Endometrium (tissue), 2 donors: ENCODE data around the gene NR2F2.

Source experiments
- FAIRE-seq: peaks from 2 replicates; lab custom pipeline; 2012; peaks lifted over from hg19 to GRCh38; lab: Jason Lieb, UNC
- donor health status: control.
- donor health status: control.

The NR2F2 gene

DNA sequence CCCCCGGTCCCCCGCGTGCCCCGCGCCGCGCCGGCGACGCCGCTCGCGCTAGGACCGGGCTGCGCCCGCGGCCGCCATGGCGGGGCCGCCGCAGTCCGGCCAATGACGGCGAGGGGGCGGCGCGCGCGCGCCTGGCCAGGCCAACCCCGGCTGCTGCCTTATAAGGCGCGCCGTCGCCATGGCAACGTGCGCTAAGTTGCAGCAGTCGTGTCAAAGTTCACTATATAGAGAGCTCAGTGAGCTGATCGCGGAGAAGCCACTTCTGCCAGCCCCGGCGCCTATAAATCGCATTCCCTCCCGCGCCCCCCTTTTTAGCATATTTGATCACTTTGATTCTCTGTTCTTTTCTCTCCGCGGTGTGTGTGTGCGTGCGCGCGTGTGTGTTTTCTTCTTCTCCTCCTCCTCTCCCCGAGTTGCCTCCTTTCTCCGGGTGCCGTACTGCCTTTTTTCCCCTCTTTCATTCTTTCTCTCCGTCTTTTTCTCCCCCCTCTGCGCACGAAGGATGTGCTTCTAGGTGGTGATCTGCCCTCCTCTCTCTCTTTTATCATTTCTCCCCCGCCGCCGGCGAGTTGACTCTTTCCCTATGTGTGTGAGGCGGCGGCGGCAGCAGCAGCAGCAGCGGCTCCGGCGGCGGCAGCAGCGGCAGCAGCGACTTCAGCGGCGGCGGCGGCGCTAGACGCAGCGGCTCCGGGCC lies at the start of gene NR2F2:
Gene NR2F2, plus strand, starts transcription at position 251 of the 694 bp plus-strand sequence. CDS start 1,406 bp downstream, outside the sequence.
- no peak for FAIRE-seq

DNA sequence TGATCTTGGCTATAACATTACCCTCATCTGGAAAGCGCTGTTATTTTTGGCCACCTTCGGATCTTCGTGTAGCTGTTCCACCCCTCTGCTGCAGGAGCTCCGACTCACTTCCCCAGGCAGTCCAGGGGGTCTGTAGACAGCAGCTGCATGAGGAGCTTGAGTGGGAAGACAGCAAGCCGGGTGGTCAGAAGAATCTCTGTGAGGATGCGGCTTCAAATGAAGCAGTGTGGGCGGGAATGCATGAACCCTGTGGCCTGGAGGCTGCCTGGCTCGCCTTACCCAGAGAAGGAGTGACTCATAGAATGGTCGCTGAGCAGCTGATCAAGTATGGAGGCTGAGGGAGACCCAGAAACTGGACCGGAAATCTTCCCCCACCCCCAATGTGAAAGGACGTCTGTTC lies 45.2 kb upstream of the NR2F2 start:
- FAIRE-seq = peak; percentile 98

DNA sequence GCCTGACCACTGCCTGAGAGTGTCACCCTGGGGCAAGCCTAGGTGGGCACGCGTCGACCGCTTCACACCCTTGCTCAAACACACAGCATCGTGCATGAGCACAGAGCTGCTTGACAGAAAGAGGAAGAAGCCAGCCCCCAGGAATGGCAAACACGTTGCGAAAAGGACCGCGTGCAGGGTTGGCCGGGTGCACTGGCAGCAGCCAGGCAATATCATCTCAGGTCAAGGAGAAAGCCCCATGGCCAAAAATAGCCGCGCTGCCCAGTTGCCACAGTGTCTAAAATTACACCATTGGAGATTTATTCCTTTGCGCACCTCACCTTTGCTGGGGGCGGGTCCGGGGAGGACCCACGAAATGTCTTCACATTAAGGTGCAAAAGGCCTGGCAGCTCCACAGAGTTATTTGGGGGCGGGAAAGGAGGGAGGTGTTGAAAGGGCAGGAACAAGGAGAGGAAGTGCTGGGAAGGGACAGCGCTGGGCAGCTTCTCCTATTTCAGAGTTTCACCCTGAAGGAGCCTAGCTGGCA lies 44.7 kb upstream of the NR2F2 start:
- no peak for FAIRE-seq

DNA sequence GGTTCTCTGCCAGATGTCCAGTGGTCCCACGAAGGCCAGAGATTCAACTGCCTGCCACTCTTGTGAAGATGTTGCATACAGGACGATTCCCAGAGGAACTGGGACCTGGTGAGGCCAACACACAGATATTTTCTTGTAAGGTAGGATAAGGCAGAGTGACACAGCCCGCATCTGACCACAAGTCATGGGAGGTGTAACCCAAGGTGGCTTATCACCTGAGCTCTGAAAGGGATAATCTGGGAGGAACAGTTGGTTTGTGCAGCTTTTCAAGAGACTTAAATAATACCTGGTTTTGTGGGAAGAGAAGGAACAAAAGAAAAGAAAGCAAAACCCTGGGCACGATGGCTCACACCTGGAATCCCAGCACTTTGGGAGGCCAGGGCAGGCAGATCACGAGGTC lies 39.8 kb upstream of the NR2F2 start:
- FAIRE-seq = no peak

DNA sequence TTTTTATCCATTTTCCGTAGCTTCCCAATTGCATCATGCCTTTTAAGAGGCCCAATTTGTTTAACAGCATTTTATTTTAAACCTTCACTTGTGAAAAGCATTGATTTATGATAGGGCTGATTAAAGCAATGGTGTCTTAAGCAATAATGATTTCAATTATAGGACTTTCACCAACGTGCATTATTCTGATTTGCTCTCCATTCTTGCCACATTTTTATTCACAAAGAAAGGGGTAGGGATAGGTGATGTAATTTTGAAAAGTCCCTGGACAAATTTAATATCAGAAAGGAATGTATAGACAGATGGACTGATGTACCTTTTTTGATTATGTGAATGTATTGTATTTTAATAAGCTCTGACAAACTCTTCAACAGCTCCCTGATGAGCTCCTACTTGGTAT lies 37.9 kb upstream of the NR2F2 start:
- FAIRE-seq = no peak

DNA sequence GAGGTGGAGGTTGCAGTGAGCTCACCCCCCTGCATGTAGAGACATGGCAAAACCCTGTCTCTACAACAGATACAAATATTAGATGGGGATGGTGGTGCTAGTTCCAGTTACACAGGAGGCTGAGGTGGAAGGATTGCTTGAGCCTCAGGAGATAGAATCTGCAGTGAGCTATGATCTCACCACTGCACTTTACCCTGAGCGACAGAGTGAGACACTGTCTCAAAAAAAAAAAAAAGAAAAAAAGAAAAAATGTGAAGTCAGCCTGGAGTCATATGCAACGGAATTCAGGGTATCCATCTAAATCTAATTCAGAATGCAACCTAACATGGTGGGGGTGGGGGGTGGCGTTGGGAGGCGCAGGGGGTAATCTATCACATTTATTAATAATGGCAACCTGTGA lies 37.1 kb upstream of the NR2F2 start:
- no peak for FAIRE-seq

DNA sequence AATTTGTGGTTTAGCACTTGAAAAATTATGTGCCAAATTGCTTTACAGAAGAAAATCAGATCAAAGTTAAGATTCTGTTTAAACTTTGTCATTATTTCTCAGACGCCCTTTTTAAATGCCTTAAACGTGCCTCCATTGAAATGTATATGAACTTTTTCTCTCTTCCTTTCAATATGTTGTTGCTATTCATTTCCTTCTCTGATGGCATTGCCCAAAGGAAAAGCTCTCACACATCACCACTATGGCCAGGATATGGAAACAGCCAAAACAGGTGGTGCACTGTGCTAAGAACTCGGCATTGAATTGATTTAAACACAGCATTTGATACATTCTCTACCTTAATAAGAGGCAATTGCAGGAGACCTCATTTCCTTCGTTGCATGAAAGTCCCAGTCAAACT lies 35.7 kb upstream of the NR2F2 start:
- FAIRE-seq = no peak

DNA sequence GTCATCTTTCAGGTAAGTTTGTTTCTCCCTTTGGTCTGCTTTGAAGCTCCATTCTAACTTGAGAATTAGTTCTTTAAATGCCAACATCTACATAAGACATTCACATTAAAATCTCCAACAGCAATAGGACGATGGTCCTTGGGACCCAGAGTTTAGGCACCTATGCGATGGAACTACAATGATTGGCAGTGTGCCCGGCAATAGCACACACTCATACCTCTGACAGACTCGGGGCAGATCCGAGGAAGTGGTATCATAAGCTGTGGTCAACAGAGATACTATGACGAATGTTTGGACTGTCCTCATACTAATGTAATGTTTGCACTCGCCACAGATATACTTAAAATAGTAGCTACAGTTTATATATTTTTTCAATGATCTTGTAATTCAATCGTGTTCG lies 34.2 kb upstream of the NR2F2 start:
- FAIRE-seq = no peak

DNA sequence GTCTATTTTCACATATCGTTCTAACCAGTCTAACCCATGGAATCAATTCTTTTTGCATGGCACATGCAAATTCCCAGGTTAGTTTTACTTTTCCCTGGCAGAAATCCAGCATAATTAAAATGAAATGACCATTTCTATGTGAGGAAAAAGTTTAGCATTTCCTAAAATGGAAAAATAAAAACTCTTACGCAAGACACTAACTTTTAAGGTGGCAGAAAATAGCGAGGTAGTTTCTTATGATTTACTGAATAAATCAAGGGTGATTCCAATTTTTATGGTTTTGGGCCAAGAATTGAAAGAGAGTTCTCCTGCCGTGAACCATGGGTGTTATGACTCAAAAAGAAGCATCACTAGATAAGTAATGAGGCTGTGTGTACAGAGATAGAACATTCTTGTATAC lies 32.7 kb upstream of the NR2F2 start:
- no peak for FAIRE-seq

DNA sequence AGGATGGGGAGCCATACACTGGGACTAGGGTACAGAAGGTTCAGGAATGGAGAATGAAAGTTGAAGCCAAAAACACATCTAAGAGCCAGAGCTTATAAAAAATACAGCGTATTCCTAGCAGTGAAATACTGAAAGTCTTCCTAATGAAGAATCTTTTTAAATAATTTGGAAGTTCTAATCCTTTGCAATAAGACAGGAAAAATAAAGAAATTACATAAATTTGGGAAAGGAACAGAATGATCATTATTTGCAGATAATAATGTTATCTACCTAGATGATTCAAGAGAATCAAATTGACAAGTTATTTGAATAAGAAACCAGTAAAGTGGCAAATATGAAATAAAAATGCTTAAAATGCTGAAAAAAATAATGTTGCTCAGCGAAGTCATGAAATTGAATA lies 32.3 kb upstream of the NR2F2 start:
- no peak for FAIRE-seq

DNA sequence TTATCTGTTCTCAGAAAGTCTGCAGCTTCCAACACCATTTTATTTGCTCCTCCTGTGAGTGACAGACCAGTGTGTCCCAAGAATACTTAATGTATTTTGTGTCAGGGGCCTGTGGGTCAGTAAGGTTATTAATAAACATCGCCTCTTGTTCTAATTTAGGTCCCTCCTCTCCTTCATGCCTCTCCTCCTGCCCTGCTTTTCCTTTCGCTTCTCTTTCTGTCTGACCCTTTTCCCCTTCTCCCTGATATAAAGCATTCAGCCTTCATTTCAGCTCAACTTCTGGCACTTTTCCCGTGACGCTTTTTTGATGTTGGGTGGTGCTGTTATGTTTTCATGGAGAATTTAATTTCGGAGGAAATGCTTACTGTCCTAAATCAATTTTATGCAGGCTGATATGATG lies 29.7 kb upstream of the NR2F2 start:
- FAIRE-seq = peak; percentile 26

DNA sequence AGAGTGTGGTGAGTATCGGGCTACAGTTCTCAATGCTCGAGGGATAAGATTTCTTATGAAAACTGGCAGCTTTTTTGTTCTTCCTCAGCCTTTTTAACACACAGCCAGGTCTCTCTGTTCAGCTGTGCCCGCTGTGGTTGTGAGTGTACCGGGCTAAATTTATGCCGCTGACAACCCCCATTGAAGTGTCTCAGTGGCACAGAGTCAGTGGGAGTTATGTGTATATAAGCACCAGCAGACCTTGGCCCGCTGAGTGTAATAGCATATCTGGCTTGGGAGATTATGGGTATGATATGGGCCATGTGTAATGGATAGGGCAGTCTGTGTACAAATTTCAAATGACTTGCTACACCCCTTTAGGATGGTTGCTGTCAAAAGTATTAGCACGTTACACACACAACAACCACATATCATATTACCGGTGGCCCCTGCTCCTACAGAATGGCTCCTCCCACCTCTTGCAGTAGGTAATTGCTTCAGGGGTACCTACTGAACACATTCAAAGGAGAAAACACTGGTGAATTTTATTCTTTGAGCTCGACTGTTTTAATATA lies 26.9 kb upstream of the NR2F2 start:
- no peak for FAIRE-seq

DNA sequence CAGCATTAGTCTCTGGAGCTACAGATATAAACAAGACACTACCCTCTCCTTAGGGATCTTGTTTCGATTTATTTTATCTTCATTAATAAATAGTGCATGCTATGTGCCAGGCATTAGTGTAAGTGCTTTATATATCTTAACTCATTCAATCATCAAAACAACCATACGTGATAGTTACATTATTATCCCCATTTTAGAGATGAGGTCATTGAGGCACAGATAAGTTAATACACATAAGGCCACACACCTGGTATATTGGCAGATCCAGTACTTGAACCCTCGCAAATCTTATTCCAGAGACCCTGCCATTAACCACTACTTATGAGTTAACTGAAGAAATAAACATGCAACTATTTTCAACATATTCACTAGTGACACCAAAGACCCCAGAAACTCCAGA lies 25.7 kb upstream of the NR2F2 start:
- FAIRE-seq = no peak

DNA sequence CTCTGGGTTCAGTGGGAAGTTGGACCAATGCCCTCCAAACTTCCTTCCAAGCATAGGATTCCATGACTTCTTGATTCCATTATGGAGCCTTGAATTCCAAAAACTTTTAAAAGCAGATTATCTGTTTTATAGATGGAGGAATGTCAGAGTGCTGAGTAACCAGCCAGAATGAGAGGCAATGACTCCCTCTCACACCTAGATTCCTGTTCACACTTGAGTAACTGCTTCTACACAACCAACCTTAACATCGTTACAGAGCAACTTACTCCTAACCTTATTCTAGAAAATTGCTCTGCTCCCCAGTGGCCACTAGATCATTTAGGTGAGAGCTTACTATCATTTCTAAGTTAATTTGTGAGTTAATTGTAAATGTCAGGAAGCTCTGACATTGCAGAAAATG lies 24.2 kb upstream of the NR2F2 start:
- FAIRE-seq = no peak

DNA sequence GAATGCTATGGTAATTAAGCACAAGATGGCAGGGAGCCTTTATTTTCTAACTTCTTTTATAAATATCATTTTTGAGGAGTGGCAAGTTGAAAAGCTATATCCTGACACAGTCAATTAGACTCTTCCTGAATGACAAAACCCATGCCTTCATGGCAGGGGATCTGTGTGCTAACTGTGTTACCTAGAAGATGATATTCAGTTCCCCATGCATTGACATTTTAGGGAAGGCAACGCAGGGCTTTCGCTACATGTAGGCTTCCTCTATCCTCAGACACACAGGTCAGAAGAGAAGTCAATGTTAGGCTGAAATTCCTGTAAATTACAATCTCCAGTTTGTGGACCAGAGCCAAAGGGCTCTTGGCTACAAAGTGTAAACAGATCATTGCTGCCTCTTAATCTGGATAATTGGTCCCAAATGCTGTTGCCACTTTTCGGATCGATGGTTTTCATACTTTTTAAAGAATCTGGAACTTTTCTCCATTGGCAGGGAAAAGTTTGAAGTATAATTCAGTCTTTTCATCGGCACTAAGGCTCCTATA lies 22.6 kb upstream of the NR2F2 start:
- FAIRE-seq = no peak

DNA sequence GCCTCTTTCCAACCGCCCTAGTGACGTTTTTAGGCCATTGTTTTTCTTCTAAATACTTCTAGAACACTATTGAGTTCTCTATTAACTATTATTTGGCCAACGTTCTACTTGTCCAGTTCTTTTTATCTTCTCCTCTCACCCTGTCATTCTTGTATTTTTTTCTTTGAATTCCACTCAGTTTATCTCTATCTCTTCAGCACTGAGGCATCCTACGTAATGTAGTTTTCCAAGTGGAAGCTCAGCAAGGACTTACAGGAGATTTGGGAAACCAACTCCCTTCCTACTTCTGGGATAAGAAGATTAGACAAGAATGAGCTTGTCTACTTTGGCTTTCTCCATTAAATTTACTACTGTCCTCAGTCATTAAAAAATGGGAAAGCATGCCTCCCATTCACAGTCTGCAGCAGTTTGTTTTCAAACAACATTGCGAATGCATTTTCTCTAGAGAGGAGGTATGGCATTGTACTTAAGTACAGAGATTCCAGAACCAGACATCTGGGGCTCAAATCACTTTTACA lies 21.3 kb upstream of the NR2F2 start:
- FAIRE-seq = no peak

DNA sequence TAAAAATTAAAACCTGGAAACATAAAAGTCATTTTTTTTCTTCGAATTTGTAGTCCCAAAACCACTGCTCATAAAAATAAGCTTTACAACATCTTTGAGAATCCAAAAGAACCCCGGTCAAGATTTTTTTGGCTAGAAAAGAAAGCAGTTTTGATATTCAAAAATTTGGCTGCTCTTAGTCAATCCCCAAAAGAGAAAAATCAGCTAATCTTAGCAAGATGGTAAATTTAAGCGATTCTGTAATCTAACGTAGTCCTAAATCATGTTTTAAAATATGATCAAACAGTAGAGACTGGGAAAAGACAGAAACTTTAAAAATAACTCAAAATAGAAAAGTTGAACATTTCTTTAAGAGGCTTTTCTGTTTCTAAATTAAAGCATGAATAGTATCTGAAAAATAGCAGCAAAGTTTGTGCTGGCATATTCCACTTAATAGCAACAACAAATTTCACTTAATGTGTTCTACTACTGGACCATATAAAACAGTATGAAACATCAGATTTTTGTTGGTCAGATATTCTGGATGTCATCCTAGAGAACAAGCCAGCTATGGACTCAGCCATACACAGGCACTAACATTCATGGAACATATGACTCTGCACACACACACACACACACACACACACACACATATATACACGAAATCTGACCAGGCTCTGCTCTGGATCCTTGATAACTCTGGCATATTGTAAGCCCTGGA lies 19.1 kb upstream of the NR2F2 start:
- FAIRE-seq = peak; percentile 67

DNA sequence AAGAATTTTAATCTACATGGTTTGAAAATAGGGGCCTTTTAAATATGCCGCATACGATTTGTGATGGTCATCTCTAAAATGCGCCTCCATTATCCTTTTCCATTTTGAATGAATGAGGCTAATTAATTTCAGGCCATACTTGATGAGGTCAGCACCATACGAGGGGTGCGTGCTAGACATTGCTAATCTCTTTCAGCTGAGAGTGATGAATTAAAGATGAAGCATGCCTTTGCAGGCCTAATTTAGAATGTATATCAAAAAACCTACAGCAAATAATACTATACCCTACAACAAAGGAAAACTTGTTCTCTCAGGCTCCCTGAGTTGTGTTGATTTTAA lies 18.6 kb upstream of the NR2F2 start:
- FAIRE-seq = no peak

DNA sequence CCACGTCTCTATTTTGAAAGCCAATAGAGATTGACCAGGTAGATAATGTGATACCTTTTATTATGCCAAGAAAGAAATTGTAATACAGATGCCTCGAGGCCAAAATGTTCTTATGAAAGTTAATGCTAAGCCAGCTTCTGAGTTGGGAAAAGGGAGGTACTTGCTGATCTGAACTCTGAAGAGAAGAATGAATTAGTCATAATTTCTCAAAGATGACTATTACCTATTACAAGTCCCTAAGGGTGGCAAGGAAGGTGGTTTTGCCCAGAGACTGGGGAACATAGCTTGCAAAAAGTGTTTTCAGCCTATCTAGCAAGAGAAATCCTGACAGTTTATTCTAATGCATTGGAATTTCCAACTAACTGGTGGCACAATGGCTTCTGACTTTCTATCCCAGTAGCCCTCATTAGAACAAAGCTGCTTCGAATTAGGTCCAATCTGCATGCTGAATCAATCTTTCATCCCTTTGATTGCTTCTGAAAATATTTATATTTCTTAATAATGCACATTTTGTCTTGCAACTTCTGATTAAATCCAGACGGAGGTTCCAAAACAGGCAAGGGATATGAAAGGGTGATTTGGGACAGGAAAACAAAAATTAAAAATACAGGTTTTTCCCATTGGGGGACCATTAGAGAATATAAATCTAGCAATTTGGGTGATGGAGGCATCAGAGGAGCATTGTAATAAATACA lies 17.7 kb upstream of the NR2F2 start:
- peak; percentile 21 for FAIRE-seq

DNA sequence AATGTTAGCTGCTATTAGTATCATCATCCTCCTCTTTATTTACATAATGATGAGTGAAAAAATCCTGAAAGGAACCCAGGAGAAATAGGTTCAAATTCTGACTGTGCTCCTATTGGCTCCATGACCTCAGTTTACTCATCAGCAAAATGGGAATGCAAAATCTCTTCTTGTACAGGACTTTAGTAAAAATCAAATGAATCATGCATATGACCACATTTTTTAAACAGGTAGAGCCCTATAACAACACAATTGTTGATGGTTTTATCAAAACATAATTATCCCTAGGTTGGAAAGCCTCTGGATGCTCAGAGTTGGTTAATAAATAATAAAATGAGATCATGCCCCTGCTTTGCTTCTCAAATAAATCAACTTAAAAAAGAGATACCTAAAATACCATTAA lies 16.0 kb upstream of the NR2F2 start:
- no peak for FAIRE-seq

DNA sequence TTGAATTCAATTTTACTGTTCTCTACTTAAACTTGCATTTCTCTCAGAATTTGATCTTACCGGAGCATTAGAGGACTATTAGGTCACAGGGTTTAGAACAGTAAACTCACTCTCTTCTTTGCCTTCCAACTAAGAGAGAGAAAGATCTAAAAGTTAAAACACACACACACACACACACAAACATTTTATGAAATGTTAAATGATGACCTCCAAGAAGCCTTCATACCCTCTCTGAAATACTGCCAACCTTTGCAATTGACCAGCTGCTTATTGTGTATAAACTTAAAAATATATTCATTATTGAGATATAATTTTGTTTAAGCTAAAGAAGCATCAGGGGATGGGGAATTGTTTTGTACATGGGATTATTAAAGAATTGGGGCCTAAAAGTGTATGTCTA lies 15.5 kb upstream of the NR2F2 start:
- no peak for FAIRE-seq

DNA sequence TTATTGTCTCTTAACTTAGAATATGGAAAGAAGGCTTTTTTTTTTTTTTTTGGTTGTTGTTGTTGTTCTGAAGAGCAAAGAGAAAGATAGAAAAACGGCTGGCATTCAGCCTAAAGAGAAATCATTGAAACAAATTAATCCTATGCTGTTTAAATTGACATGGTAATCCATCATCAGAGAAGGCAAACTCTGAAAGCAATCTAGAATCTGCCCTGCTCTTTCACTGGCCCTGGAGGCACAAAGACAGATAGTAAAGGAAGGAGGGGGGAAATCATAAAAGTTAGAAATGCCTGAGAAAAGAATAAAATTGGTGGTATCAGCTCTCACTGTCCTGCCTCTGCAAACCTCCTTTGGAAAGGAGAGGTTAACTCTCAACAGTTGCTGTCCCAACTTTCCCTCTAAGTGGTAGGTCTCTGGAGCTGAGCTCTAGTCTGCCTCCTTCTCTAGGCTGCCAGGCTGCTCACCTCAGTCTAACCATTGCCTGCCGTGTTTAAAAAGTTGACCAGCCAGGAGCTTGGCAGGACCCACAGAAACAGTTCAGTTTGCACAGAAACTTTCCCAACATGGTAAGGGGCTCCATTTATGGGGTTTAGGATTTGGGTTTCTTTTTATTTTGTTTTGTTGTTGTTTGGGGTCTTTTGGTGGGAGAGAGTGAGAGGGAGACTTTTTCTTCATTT lies 13.4 kb upstream of the NR2F2 start:
- FAIRE-seq = no peak
